Measurements from ENCODE around the gene GNG8.
"Not testable (repeated sequence)": the region's sequence is repeated elsewhere in the genome, so short reads cannot be mapped to it uniquely, and the experiment has no call there.

The GNG8 gene

GRCh38 chr19:46648060-46648960 is 12.3 kb upstream of the GNG8 start:
- no peak overlapping the region for H3K4me3 ChIP-seq (ENCODE audit: low read depth, low read length)

- H3K4me3 ChIP-seq (ENCODE audit: low read depth, low read length): no peak overlapping the region
Measured at GRCh38 chr19:46646402-46646801, 10.4 kb upstream of the GNG8 start.

GRCh38 chr19:46644720-46645119 is 8.7 kb upstream of the GNG8 start:
- H3K4me3 ChIP-seq (ENCODE audit: low read depth, low read length): no peak overlapping the region

GRCh38 chr19:46640656-46641055 is 4.7 kb upstream of the GNG8 start:
- no peak overlapping the region for H3K4me3 ChIP-seq (ENCODE audit: low read depth, low read length)

GRCh38 chr19:46639358-46640182 is 3.6 kb upstream of the GNG8 start:
- peak overlapping the region; percentile 58 for H3K4me3 ChIP-seq (ENCODE audit: low read depth, low read length)

- no peak overlapping the region for H3K4me3 ChIP-seq (ENCODE audit: low read depth, low read length)
Measured at GRCh38 chr19:46637224-46637623, 1.2 kb upstream of the GNG8 start.

GRCh38 chr19:46634656-46635218 is 1.3 kb downstream of the GNG8 start:
- peak overlapping the region; percentile 47 for H3K4me3 ChIP-seq (ENCODE audit: low read depth, low read length)

- H3K4me3 ChIP-seq (ENCODE audit: low read depth, low read length): peak overlapping the region; percentile 47
Measured at GRCh38 chr19:46634045-46634655, 1.9 kb downstream of the GNG8 start.

- no peak overlapping the region for H3K4me3 ChIP-seq (ENCODE audit: low read depth, low read length)
Measured at GRCh38 chr19:46633130-46633529, 2.9 kb downstream of the GNG8 start.

- no peak overlapping the region for H3K4me3 ChIP-seq (ENCODE audit: low read depth, low read length)
Measured at GRCh38 chr19:46631481-46631880, 4.5 kb downstream of the GNG8 start.

- H3K4me3 ChIP-seq (ENCODE audit: low read depth, low read length): no peak overlapping the region
Measured at GRCh38 chr19:46630586-46631205, 5.3 kb downstream of the GNG8 start.

- H3K4me3 ChIP-seq (ENCODE audit: low read depth, low read length): no peak overlapping the region
Measured at GRCh38 chr19:46629546-46630025, 6.4 kb downstream of the GNG8 start.

- not testable (repeated sequence) for H3K4me3 ChIP-seq (ENCODE audit: low read depth, low read length)
Measured at GRCh38 chr19:46628970-46629369, 7.0 kb downstream of the GNG8 start.

GRCh38 chr19:46626446-46626845 is 9.6 kb downstream of the GNG8 start:
- no peak overlapping the region for H3K4me3 ChIP-seq (ENCODE audit: low read depth, low read length)

GRCh38 chr19:46625731-46626130 is 10.3 kb downstream of the GNG8 start:
- no peak overlapping the region for H3K4me3 ChIP-seq (ENCODE audit: low read depth, low read length)

- H3K4me3 ChIP-seq (ENCODE audit: low read depth, low read length): no peak within 1 kb of the TSS
Measured at GRCh38 chr19:46624958-46625661, 10.9 kb downstream of the GNG8 start, which contains the start of gene PTGIR. Gene PTGIR, minus strand, starts transcription at chr19:46625089. Its CDS starts 864 bp downstream, at chr19:46624225.

GRCh38 chr19:46623915-46624502 is 12.0 kb downstream of the GNG8 start:
- no peak overlapping the region for H3K4me3 ChIP-seq (ENCODE audit: low read depth, low read length)

- no peak overlapping the region for H3K4me3 ChIP-seq (ENCODE audit: low read depth, low read length)
Measured at GRCh38 chr19:46622118-46622446, 13.9 kb downstream of the GNG8 start.

Data from iPS-11a (cell line).